KMS-11 (cell line): ENCODE data around the gene RIPOR2.

ENCODE experiments used
- H2AFZ ChIP-seq: fragments of 200-600 bp; sonication (generic); 2 replicates; pipeline ENCODE4 v1.6.1; 2016; ENCODE audit warnings: antibody characterized with exemption, mixed run types, low read depth
- H3K27ac ChIP-seq: fragments of 200-600 bp; sonication (generic); 2 replicates; pipeline ENCODE4 v1.6.1; 2016; ENCODE audit warnings: mild to moderate bottlenecking, mixed run types
- H3K27me3 ChIP-seq: fragments of 200-600 bp; sonication (generic); 2 replicates; pipeline ENCODE4 v1.6.1; 2017; ENCODE audit warnings: mild to moderate bottlenecking, low read depth, mixed run types, moderate library complexity; ENCODE audit not compliant: insufficient read depth
- H3K36me3 ChIP-seq: fragments of 200-600 bp; sonication (generic); 2 replicates; pipeline ENCODE4 v1.6.1; 2017; ENCODE audit warnings: mild to moderate bottlenecking, mixed run types; ENCODE audit not compliant: insufficient read depth
- H3K4me1 ChIP-seq: fragments of 200-600 bp; sonication (generic); 2 replicates; pipeline ENCODE4 v1.6.1; 2016; ENCODE audit warnings: mild to moderate bottlenecking, low read depth, mixed run types; ENCODE audit not compliant: poor library complexity, severe bottlenecking
- H3K4me2 ChIP-seq: fragments of 200-600 bp; sonication (generic); 2 replicates; pipeline ENCODE4 v1.7.0; 2016; ENCODE audit warnings: mild to moderate bottlenecking, mixed run types
- H3K4me3 ChIP-seq: fragments of 200-600 bp; sonication (generic); IDR thresholded peaks from 2 replicates; pipeline ENCODE4 v1.6.1; 2017; ENCODE audit warnings: low read depth, low read length, mixed read lengths; ENCODE audit not compliant: insufficient read depth
- H3K79me2 ChIP-seq: fragments of 200-600 bp; sonication (generic); 2 replicates; pipeline ENCODE4 v1.6.1; 2016; ENCODE audit warnings: low read depth, mixed run types; ENCODE audit not compliant: insufficient read depth
- H3K9ac ChIP-seq: fragments of 200-600 bp; sonication (generic); 2 replicates; pipeline ENCODE4 v1.6.1; 2016; ENCODE audit warnings: mild to moderate bottlenecking, mixed run types
- H4K20me1 ChIP-seq: fragments of 200-600 bp; sonication (generic); 2 replicates; pipeline ENCODE4 v1.6.1; 2016; ENCODE audit warnings: mild to moderate bottlenecking, mixed run types; ENCODE audit not compliant: insufficient read depth
- TF ChIP-seq, protein P1 (sequence below): fragments of 200-600 bp; sonication (generic); conservative IDR thresholded peaks from 2 replicates; pipeline ENCODE4 v1.6.1; 2017; ENCODE audit warnings: low read depth, mild to moderate bottlenecking, antibody characterized with exemption, low read length, moderate library complexity, mixed read lengths

Gene RIPOR2

DNA sequence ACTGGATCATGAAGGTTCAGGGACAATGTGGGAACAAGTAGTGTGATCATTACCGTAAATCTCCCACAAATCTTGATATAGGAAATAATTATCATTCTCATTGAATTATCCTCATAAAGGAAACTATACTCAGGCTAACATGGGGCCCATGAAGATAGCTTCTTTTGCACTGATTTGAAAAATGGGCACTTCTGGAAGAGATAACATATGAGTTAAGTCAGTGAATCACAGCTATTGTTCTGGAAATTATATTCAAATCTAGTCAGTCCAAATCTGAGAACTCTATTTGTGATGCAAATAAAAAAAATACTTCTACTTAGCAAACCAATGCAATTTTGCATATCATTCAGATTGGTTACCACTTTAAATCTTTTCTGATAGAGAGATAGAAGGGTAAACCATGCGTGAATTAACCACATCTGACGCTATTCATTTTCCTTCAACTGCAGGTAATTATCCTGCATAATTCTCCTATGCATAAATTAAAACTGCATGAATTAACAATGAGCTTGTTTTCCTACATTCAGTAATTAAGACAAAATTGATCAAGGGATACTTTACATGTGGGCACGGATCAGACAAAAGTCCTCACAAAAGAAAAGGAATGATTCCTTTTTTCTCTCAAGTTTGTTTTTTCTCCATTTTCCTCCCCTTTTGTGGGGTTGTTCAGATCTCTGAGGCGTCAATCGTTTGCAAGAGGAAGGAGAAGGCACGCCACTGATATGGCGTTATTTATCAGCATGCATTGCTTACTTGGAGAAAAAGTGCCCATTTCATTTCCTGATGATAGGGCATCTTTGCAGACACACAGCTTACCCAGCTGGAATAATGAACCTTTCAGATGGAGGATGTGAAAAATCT is 36.4 kb downstream of the RIPOR2 start:
- TF ChIP-seq, protein P1, sequence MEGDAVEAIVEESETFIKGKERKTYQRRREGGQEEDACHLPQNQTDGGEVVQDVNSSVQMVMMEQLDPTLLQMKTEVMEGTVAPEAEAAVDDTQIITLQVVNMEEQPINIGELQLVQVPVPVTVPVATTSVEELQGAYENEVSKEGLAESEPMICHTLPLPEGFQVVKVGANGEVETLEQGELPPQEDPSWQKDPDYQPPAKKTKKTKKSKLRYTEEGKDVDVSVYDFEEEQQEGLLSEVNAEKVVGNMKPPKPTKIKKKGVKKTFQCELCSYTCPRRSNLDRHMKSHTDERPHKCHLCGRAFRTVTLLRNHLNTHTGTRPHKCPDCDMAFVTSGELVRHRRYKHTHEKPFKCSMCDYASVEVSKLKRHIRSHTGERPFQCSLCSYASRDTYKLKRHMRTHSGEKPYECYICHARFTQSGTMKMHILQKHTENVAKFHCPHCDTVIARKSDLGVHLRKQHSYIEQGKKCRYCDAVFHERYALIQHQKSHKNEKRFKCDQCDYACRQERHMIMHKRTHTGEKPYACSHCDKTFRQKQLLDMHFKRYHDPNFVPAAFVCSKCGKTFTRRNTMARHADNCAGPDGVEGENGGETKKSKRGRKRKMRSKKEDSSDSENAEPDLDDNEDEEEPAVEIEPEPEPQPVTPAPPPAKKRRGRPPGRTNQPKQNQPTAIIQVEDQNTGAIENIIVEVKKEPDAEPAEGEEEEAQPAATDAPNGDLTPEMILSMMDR = no peak
- no peaks in the 10 kb centered on the region for H3K36me3 ChIP-seq
- no peak overlapping the region for H2AFZ ChIP-seq
- no peak overlapping the region for H3K4me3 ChIP-seq
- no peaks in the 10 kb centered on the region for H3K27me3 ChIP-seq
- no peak overlapping the region for H3K4me2 ChIP-seq
- H3K9ac ChIP-seq = no peak overlapping the region
- H3K27ac ChIP-seq = no peak overlapping the region
- H3K79me2 ChIP-seq = no peaks in the 10 kb centered on the region
- H4K20me1 ChIP-seq = no peaks in the 10 kb centered on the region
- H3K4me1 ChIP-seq = no peaks in the 10 kb centered on the region

DNA sequence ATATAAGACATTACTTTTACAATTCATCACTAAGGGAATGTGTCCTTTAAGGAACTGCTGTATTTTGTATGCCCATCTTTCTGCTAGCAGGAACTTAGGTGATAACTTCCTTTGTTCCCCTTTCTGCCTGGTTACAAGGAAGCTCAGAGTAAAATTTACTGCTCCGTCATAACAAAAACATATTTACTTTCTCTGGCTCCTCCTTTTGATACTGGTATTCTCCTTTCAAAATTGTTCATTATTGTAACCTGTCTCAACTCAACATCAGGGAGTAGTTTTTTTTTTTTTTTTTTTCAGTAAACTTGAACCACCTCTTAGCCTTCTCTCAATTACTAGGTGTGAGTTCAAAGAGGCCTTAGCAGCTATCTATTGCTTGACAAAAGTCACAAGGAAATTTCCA is 37.1 kb downstream of the RIPOR2 start:
- Histone ChIP-seq H3K36me3 (no peaks in the 10 kb centered on the region), H3K27me3 (no peaks in the 10 kb centered on the region), H3K9ac (no peak overlapping the region), H4K20me1 (no peaks in the 10 kb centered on the region), H3K4me3 (no peak overlapping the region), H3K79me2 (no peaks in the 10 kb centered on the region), H3K4me1 (no peaks in the 10 kb centered on the region), H3K4me2 (no peak overlapping the region), H3K27ac (no peak overlapping the region), H2AFZ (no peak overlapping the region)
- TF ChIP-seq, protein P1 = no peak

GRCh38 chr6:24897186-24897585 is 38.6 kb downstream of the RIPOR2 start:
- TF ChIP-seq, protein P1 = no peak
- Histone ChIP-seq H3K36me3 (no peaks in the 10 kb centered on the region), H2AFZ (no peak overlapping the region), H3K27me3 (no peaks in the 10 kb centered on the region), H3K79me2 (no peaks in the 10 kb centered on the region), H4K20me1 (no peaks in the 10 kb centered on the region), H3K27ac (no peak overlapping the region), H3K4me1 (no peaks in the 10 kb centered on the region), H3K4me3 (no peak overlapping the region), H3K4me2 (no peak overlapping the region), H3K9ac (no peak overlapping the region)

- TF ChIP-seq, protein P1 = no peak
- no peaks in the 10 kb centered on the region for H3K4me1 ChIP-seq
- H3K79me2 ChIP-seq = no peaks in the 10 kb centered on the region
- no peak overlapping the region for H2AFZ ChIP-seq
- no peak overlapping the region for H3K27ac ChIP-seq
- H4K20me1 ChIP-seq = no peaks in the 10 kb centered on the region
- no peaks in the 10 kb centered on the region for H3K27me3 ChIP-seq
- no peak overlapping the region for H3K4me2 ChIP-seq
- H3K4me3 ChIP-seq = no peak overlapping the region
- H3K36me3 ChIP-seq = no peaks in the 10 kb centered on the region
- no peak overlapping the region for H3K9ac ChIP-seq
Measured at GRCh38 chr6:24893342-24893850, 42.4 kb downstream of the RIPOR2 start.
